Retinal pigment epithelial cell (primary cell): ENCODE measurements around the gene MTHFD2.
"Not testable (repeated sequence)": the region's sequence is repeated elsewhere in the genome, so short reads cannot be mapped to it uniquely, and the experiment has no call there.

Experiments used
- DNase-seq: peaks from one replicate; pipeline ENCODE4 v3.0.0-alpha.2; 2010; ENCODE audit warnings: low read depth
- H3K4me3 ChIP-seq: 2 replicates; pipeline ENCODE4 v1.5.1; 2011; ENCODE audit warnings: mild to moderate bottlenecking, low read length, control low read depth, moderate library complexity
- TF ChIP-seq, protein P1 (sequence below): conservative IDR thresholded peaks from 2 replicates; pipeline ENCODE4 v1.5.1; 2011; ENCODE audit warnings: low read depth, low read length, control low read depth, inconsistent platforms

Gene MTHFD2

DNA sequence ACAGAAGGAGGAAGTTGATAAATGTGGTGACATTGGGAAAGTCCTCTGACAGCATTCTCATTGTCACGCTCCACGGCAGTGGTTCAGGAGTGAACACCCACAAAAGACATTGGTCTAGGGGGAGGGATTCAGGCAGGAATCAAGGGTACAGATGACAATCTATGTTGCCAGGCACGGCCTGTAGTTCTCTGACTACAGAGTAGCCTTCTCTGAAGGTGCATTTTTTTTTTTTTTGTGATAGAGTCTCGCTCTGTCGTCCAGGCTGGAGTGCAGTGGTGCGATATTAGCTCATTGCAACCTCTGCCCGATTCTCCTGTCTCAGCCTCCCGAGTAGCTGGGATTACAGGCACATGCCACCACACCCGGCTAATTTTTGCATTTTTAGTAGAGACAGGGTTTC, 12.4 kb upstream of the MTHFD2 start:
- no peak for DNase-seq
- TF ChIP-seq, protein P1, sequence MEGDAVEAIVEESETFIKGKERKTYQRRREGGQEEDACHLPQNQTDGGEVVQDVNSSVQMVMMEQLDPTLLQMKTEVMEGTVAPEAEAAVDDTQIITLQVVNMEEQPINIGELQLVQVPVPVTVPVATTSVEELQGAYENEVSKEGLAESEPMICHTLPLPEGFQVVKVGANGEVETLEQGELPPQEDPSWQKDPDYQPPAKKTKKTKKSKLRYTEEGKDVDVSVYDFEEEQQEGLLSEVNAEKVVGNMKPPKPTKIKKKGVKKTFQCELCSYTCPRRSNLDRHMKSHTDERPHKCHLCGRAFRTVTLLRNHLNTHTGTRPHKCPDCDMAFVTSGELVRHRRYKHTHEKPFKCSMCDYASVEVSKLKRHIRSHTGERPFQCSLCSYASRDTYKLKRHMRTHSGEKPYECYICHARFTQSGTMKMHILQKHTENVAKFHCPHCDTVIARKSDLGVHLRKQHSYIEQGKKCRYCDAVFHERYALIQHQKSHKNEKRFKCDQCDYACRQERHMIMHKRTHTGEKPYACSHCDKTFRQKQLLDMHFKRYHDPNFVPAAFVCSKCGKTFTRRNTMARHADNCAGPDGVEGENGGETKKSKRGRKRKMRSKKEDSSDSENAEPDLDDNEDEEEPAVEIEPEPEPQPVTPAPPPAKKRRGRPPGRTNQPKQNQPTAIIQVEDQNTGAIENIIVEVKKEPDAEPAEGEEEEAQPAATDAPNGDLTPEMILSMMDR: no peak
- no peak overlapping the region for H3K4me3 ChIP-seq

- not testable (repeated sequence) for DNase-seq
Measured at GRCh38 chr2:74186706-74187105, 11.7 kb upstream of the MTHFD2 start.

GRCh38 chr2:74188018-74188601, 10.3 kb upstream of the MTHFD2 start:
- TF ChIP-seq, protein P1: no peak
- no peak for DNase-seq

More at GRCh38 chr2:74186706-74187105, 11.7 kb upstream of the MTHFD2 start:
- H3K4me3 ChIP-seq: not testable (repeated sequence)

GRCh38 chr2:74188696-74189095, 9.7 kb upstream of the MTHFD2 start:
- no peak overlapping the region for H3K4me3 ChIP-seq
- no peak for DNase-seq
- TF ChIP-seq, protein P1: no peak

More at GRCh38 chr2:74188018-74188601, 10.3 kb upstream of the MTHFD2 start:
- H3K4me3 ChIP-seq: no peak overlapping the region

GRCh38 chr2:74191596-74192380, 6.6 kb upstream of the MTHFD2 start:
- TF ChIP-seq, protein P1: no peak
- no peak overlapping the region for H3K4me3 ChIP-seq
- DNase-seq: no peak

DNA sequence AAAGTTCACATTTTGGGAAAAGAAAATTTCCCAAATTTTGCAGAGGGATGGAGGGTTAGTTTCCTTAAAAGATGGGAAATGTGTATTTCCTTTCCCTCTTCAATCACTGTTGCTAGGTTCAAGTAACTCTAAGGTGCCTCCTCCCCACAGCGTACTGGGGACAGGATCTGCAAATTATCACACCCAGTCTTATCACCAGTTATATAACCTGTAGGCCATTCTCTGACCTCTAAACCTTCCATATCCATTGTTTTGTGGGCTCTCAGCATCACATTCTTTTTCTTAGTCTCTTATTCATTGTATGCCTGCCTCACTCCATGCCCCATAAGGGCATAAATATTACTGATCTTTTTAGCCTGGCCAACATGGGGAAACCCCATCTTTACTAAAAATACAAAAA, 3.6 kb upstream of the MTHFD2 start:
- TF ChIP-seq, protein P1: no peak
- DNase-seq: no peak
- H3K4me3 ChIP-seq: no peak overlapping the region

DNA sequence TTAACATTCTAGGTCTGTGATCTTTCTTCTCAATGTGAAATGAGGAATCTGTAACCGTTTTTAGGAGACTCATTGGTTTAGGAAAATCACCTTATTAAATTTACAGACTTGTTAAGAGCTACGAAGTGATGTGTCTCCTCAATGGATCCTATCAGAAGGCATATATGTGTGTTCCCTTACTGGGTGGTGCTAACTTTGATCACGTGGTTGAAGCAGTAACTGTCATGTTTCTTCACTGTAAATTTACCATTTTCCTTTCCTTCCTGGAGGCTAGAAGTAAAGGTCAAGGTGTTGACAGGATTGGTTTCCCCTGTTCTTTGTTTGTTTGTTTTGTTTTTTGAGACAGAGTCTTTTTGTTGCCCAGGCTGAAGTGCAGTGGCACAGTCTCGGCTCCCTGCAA, 1.4 kb upstream of the MTHFD2 start:
- DNase-seq: no peak
- H3K4me3 ChIP-seq: no peak overlapping the region
- TF ChIP-seq, protein P1: no peak
